Skeletal muscle tissue (tissue), 4 donors: Measurements from ENCODE around the gene KCNQ4. TPM values are rescaled to one million over a fixed set of nuclear protein-coding genes. Genes with fewer than 3 reads are reported as not detected.

ENCODE experiments used
- H3K27ac ChIP-seq: one replicate; pipeline ENCODE4 v1.7.0; 2013; ENCODE audit warnings: mild to moderate bottlenecking, low read depth, low read length, inconsistent platforms
- H3K27me3 ChIP-seq, 3 donors: one replicate each; pipeline ENCODE4 v1.7.0; 2013; ENCODE audit warnings: low read length in 3 of 3; ENCODE audit not compliant: control insufficient read depth in 3 of 3, insufficient read depth in 3 of 3
- H3K36me3 ChIP-seq, 3 donors: one replicate each; pipeline ENCODE4 v1.7.0; 2013; ENCODE audit warnings: low read length in 3 of 3; ENCODE audit not compliant: control insufficient read depth in 3 of 3, insufficient read depth in 3 of 3
- H3K4me1 ChIP-seq, 3 donors: one replicate each; pipeline ENCODE4 v1.7.0; 2013; ENCODE audit warnings: low read length in 3 of 3, mild to moderate bottlenecking in 3 of 3; ENCODE audit not compliant: control insufficient read depth in 3 of 3, insufficient read depth in 3 of 3
- H3K4me3 ChIP-seq, 3 donors: one replicate each; pipeline ENCODE4 v1.7.0; 2013; ENCODE audit warnings: low read length in 3 of 3
- H3K9ac ChIP-seq, 3 donors: one replicate each; pipeline ENCODE4 v1.7.0; 2013; ENCODE audit warnings: low read length in 3 of 3, mild to moderate bottlenecking in 3 of 3, moderate library complexity in 2 of 3, low read depth in 1 of 3
- H3K9me3 ChIP-seq, 3 donors: one replicate each; pipeline ENCODE4 v1.7.0; 2013; ENCODE audit warnings: low read length in 3 of 3; ENCODE audit not compliant: control insufficient read depth in 3 of 3
- total RNA-seq: library from RNA; depleted of rRNA; stranded (reverse); fragments of >200 nt; gene quantifications from one replicate; pipeline ENCODE4 v1.2.3, GENCODE V29; 2014
- donor health status: Osteomylitis.

KCNQ4 gene
- total RNA-seq, 1 donor from 2014 or later, result 4.2 TPM

- Histone ChIP-seq H3K36me3 (peaks cover 0 to 14% (median 2%) of the 10 kb centered on the region in 3 donors), H3K27ac (no peak overlapping the region)
Measured at GRCh38 chr1:40824591-40825434, 41.2 kb downstream of the KCNQ4 start.

GRCh38 chr1:40825435-40825788 is 41.8 kb downstream of the KCNQ4 start:
- peaks cover 0 to 9% (median 5%) of the 10 kb centered on the region in 3 donors for H3K4me1 ChIP-seq
- H3K9ac ChIP-seq, result no peak overlapping the region
- H3K27ac ChIP-seq, result no peak overlapping the region
- H3K4me3 ChIP-seq, result no peak overlapping the region
- no peaks in the 10 kb centered on the region for H3K9me3 ChIP-seq
- H3K27me3 ChIP-seq, result no peaks in the 10 kb centered on the region
- peaks cover 0 to 8% (median 3%) of the 10 kb centered on the region in 3 donors for H3K36me3 ChIP-seq

More at GRCh38 chr1:40824591-40825434, 41.2 kb downstream of the KCNQ4 start:
- Histone ChIP-seq H3K4me3 (no peak overlapping the region), H3K9me3 (no peaks in the 10 kb centered on the region), H3K27me3 (no peaks in the 10 kb centered on the region), H3K9ac (no peak overlapping the region), H3K4me1 (peaks cover 0 to 9% (median 7%) of the 10 kb centered on the region in 3 donors)

GRCh38 chr1:40825996-40826395 is 42.4 kb downstream of the KCNQ4 start:
- Histone ChIP-seq H3K27ac (no peak overlapping the region), H3K27me3 (no peaks in the 10 kb centered on the region), H3K4me3 (no peak overlapping the region)

GRCh38 chr1:40829631-40830245 is 46.2 kb downstream of the KCNQ4 start:
- Histone ChIP-seq H3K4me1 (no peaks in the 10 kb centered on the region), H3K4me3 (no peak overlapping the region), H3K27ac (no peak overlapping the region), H3K9me3 (no peaks in the 10 kb centered on the region), H3K9ac (no peak overlapping the region), H3K27me3 (no peaks in the 10 kb centered on the region), H3K36me3 (peaks cover 0 to 4% (median 2%) of the 10 kb centered on the region in 3 donors)

More at GRCh38 chr1:40825996-40826395, 42.4 kb downstream of the KCNQ4 start:
- peaks cover 0 to 5% (median 4%) of the 10 kb centered on the region in 3 donors for H3K36me3 ChIP-seq
- H3K4me1 ChIP-seq, result peaks cover 0 to 5% (median 2%) of the 10 kb centered on the region in 3 donors
- H3K9me3 ChIP-seq, result no peaks in the 10 kb centered on the region
- H3K9ac ChIP-seq, result no peak overlapping the region

- peaks cover 2 to 5% (median 4%) of the 10 kb centered on the region in 3 donors for H3K36me3 ChIP-seq
- no peak overlapping the region for H3K9ac ChIP-seq
- no peaks in the 10 kb centered on the region for H3K27me3 ChIP-seq
- no peak overlapping the region for H3K27ac ChIP-seq
- H3K9me3 ChIP-seq, result no peaks in the 10 kb centered on the region
- no peaks in the 10 kb centered on the region for H3K4me1 ChIP-seq
- H3K4me3 ChIP-seq, result no peak overlapping the region
Measured at GRCh38 chr1:40830419-40830943, 46.9 kb downstream of the KCNQ4 start.

GRCh38 chr1:40831001-40831732 is 47.6 kb downstream of the KCNQ4 start:
- Histone ChIP-seq H3K27me3 (no peaks in the 10 kb centered on the region), H3K4me1 (no peaks in the 10 kb centered on the region), H3K27ac (no peak overlapping the region), H3K36me3 (peaks cover 4 to 10% (median 6%) of the 10 kb centered on the region in 3 donors), H3K9ac (no peak overlapping the region), H3K9me3 (no peaks in the 10 kb centered on the region), H3K4me3 (no peak overlapping the region)

- no peak overlapping the region for H3K4me3 ChIP-seq
- H3K4me1 ChIP-seq, result no peaks in the 10 kb centered on the region
- peaks cover 4 to 10% (median 10%) of the 10 kb centered on the region in 3 donors for H3K36me3 ChIP-seq
- H3K27me3 ChIP-seq, result no peaks in the 10 kb centered on the region
- peak overlapping the region in 1 of 3 donors; percentile 8 for H3K9ac ChIP-seq
- no peak overlapping the region for H3K27ac ChIP-seq
- no peaks in the 10 kb centered on the region for H3K9me3 ChIP-seq
Measured at GRCh38 chr1:40833979-40834378, 50.4 kb downstream of the KCNQ4 start.

GRCh38 chr1:40834968-40835545 is 51.5 kb downstream of the KCNQ4 start:
- H3K36me3 ChIP-seq, result peaks cover 4 to 10% (median 10%) of the 10 kb centered on the region in 3 donors
- H3K27ac ChIP-seq, result no peak overlapping the region
- no peaks in the 10 kb centered on the region for H3K4me1 ChIP-seq
- H3K9me3 ChIP-seq, result no peaks in the 10 kb centered on the region
- H3K9ac ChIP-seq, result no peak overlapping the region
- no peak overlapping the region for H3K4me3 ChIP-seq
- H3K27me3 ChIP-seq, result no peaks in the 10 kb centered on the region

GRCh38 chr1:40836283-40836682 is 52.7 kb downstream of the KCNQ4 start:
- Histone ChIP-seq H3K27me3 (no peaks in the 10 kb centered on the region), H3K27ac (no peak overlapping the region), H3K9me3 (no peaks in the 10 kb centered on the region), H3K36me3 (peaks cover 4 to 10% (median 5%) of the 10 kb centered on the region in 3 donors), H3K4me1 (no peaks in the 10 kb centered on the region), H3K4me3 (no peak overlapping the region), H3K9ac (no peak overlapping the region)
